B cell (primary cell): ENCODE measurements around the gene AIFM1. TPM values are rescaled to one million over a fixed set of nuclear protein-coding genes. Genes with fewer than 3 reads are reported as not detected.

ENCODE experiments used
- ATAC-seq: fragments of 200-7000 bp; cut with Tn5 transposase; one replicate; pipeline ENCODE4 v1.10.0; 2021; ENCODE audit warnings: low read depth, mild to moderate bottlenecking, moderate number of reproducible peaks, moderate library complexity
- CTCF ChIA-PET: fragments of 350-600 bp; sonication (Branson Sonifier 250); formaldehyde crosslinking; loops from one replicate; lab custom pipeline; 2021; ENCODE audit warnings: antibody characterized with exemption, inconsistent platforms; lab: Charles Lee
- POLR2A ChIA-PET: fragments of 350-600 bp; sonication (Branson Sonifier 250); formaldehyde crosslinking; loops from one replicate; lab custom pipeline; 2021; ENCODE audit warnings: antibody characterized with exemption; lab: Charles Lee
- DNase-seq: peaks from one replicate; pipeline ENCODE4 v3.0.0; 2013
- H2AFZ ChIP-seq: 2 replicates; pipeline ENCODE4 v1.6.1; 2012; ENCODE audit warnings: mild to moderate bottlenecking, low read depth, low read length; ENCODE audit not compliant: insufficient read depth, poor library complexity, severe bottlenecking
- H3K27ac ChIP-seq, 2 donors: 1 replicate in 1 of 2; 2 replicates in 1 of 2; pipeline ENCODE4 v1.5.1; 2012 to 2013; ENCODE audit warnings: low read length in 2 of 2, mild to moderate bottlenecking in 2 of 2, moderate library complexity in 1 of 2
- H3K27me3 ChIP-seq, 4 experiments: fragments of 200-600 bp in 1 of 4; sonication (generic) in 1 of 4; replicated peaks in 1 of 4; 1 replicate in 2 of 4; 2 replicates in 2 of 4; pipeline versions ENCODE4 v1.6.1 to v1.7.0; 2013 to 2016; ENCODE audit warnings: low read length in 3 of 4, mild to moderate bottlenecking in 2 of 4, mixed read lengths in 1 of 4, moderate library complexity in 1 of 4; ENCODE audit not compliant: insufficient read depth in 4 of 4, control insufficient read depth in 3 of 4; ENCODE audit errors: control extremely low read depth in 1 of 4
- H3K36me3 ChIP-seq, 2 experiments: replicated peaks in 1 of 2; 1 replicate in 1 of 2; 2 replicates in 1 of 2; pipeline versions ENCODE4 v1.6.1 to v1.7.1; 2013; ENCODE audit warnings: low read length in 1 of 2; ENCODE audit not compliant: insufficient read depth in 2 of 2, control insufficient read depth in 1 of 2; ENCODE audit errors: control extremely low read depth in 1 of 2, extremely low read depth in 1 of 2
- H3K4me1 ChIP-seq, 2 donors: fragments of 200-600 bp in 1 of 2; sonication (generic) in 1 of 2; 1 replicate in 1 of 2; 2 replicates in 1 of 2; pipeline versions ENCODE4 v1.5.1 to v1.6.1; 2013 to 2017; ENCODE audit warnings: low read length in 2 of 2; ENCODE audit not compliant: control insufficient read depth in 2 of 2, insufficient read depth in 2 of 2
- H3K4me2 ChIP-seq: replicated peaks from 2 replicates; pipeline ENCODE3; 2012; ENCODE audit warnings: mild to moderate bottlenecking, low read depth, low read length; ENCODE audit not compliant: poor library complexity, severe bottlenecking
- H3K4me3 ChIP-seq, 5 experiments: fragments of 200-600 bp in 1 of 5; sonication (generic) in 1 of 5; 1 replicate in 3 of 5; 2 replicates in 2 of 5; pipeline versions ENCODE4 v1.5.1 to v1.7.0; 2011 to 2016; ENCODE audit warnings: low read length in 4 of 5, mild to moderate bottlenecking in 4 of 5, low read depth in 2 of 5, control low read depth in 1 of 5, moderate library complexity in 1 of 5; ENCODE audit not compliant: insufficient read depth in 1 of 5; ENCODE audit errors: control extremely low read depth in 1 of 5, extremely low read depth in 1 of 5
- H3K79me2 ChIP-seq: fragments of 200-600 bp; sonication (generic); one replicate; pipeline ENCODE4 v1.6.0; 2016; ENCODE audit warnings: low read length; ENCODE audit not compliant: control insufficient read depth, insufficient read depth
- H3K9ac ChIP-seq: fragments of 200-600 bp; sonication (generic); 2 replicates; pipeline ENCODE4 v1.6.1; 2017; ENCODE audit warnings: mild to moderate bottlenecking, low read length, moderate library complexity
- H3K9me3 ChIP-seq, 3 donors: one replicate each; pipeline versions ENCODE4 v1.6.1 to v1.7.1; 2013; ENCODE audit warnings: low read length in 2 of 3; ENCODE audit not compliant: control insufficient read depth in 2 of 3, insufficient read depth in 1 of 3; ENCODE audit errors: control extremely low read depth in 1 of 3
- H4K20me1 ChIP-seq: 2 replicates; pipeline ENCODE4 v1.6.0; 2012; ENCODE audit warnings: mild to moderate bottlenecking, low read length; ENCODE audit not compliant: insufficient read depth, control insufficient read depth, poor library complexity, severe bottlenecking
- H3K27ac Mint-ChIP-seq: one replicate; pipeline ENCODE4 v1.8.0; 2021; ENCODE audit warnings: mixed read lengths
- H3K27me3 Mint-ChIP-seq: one replicate; pipeline ENCODE4 v1.8.0; 2021; ENCODE audit warnings: mixed read lengths
- H3K4me1 Mint-ChIP-seq: one replicate; pipeline ENCODE4 v1.8.0; 2021; ENCODE audit warnings: mixed read lengths
- H3K4me3 Mint-ChIP-seq: one replicate; pipeline ENCODE4 v1.8.0; 2021; ENCODE audit warnings: mixed read lengths
- H3K9me3 Mint-ChIP-seq: one replicate; pipeline ENCODE4 v1.8.0; 2022; ENCODE audit warnings: mixed read lengths; ENCODE audit not compliant: insufficient read depth
- CTCF ChIP-seq: fragments of 200-600 bp; IDR thresholded peaks from one replicate; pipeline ENCODE4 v1.8.0; 2022; ENCODE audit warnings: antibody characterized with exemption, mild to moderate bottlenecking
- EZH2 ChIP-seq: IDR thresholded peaks from 2 replicates; pipeline ENCODE4 v1.6.1; 2012; ENCODE audit warnings: borderline replicate concordance, low read depth, mild to moderate bottlenecking, moderate library complexity, low read length; ENCODE audit not compliant: insufficient read depth, poor library complexity, severe bottlenecking
- WGBS: methylation state at CpG from one replicate; pipeline ENCODE4 v1.1.5; 2013; ENCODE audit warnings: missing lambda C conversion rate; ENCODE audit not compliant: insufficient coverage; 5-methylcytosine and 5-hydroxymethylcytosine counted together
- intact Hi-C: fragments of 100-400 bp; cut with micrococcal nuclease; formaldehyde crosslinking; loops from one replicate; pipeline ENCODE4 v1.10.0; 2022
- polyA plus RNA-seq: library from polyadenylated mRNA; depleted of rRNA; stranded (reverse); fragments of >200 nt; gene quantifications from 2 replicates; pipeline ENCODE4 v1.2.3, GENCODE V29; 2012
- total RNA-seq, 2 donors: library from RNA; stranded (reverse); fragments of 120-200 nt in 1 of 2; gene quantifications; 1 replicate in 1 of 2; 2 replicates in 1 of 2; pipeline versions ENCODE4 v1.2.3 to v1.2.4, GENCODE V29; 2013 to 2022

The AIFM1 gene
- total and polyA plus RNA-seq, 2 donors (not counting 1 experiment from before 2014, with no cell fraction given), result 11.4 to 15.9 TPM

- H3K27me3 Mint-ChIP-seq, result no peaks in the 10 kb centered on the region
- Histone ChIP-seq H3K36me3 (no peaks in the 10 kb centered on the region), H3K9ac (no peak overlapping the region), H3K4me3 (no peak overlapping the region), H3K4me1 (peaks cover 0 to 9% of the 10 kb centered on the region in 2 donors), H2AFZ (no peak overlapping the region), H3K79me2 (peaks cover 14% of the 10 kb centered on the region), H3K27me3 (no peaks in the 10 kb centered on the region), H3K27ac (no peak overlapping the region), H4K20me1 (no peaks in the 10 kb centered on the region), H3K9me3 (peaks cover 0 to 6% (median 0%) of the 10 kb centered on the region in 3 donors), H3K4me2 (no peak overlapping the region)
- H3K4me1 Mint-ChIP-seq, result peaks cover 27% of the 10 kb centered on the region
- DNase-seq, result no peak
- CTCF ChIA-PET, result no interaction called here
- no peak for ATAC-seq
- H3K27ac Mint-ChIP-seq, result peak overlapping the region; percentile 67
- POLR2A ChIA-PET, result no interaction called here
- intact Hi-C loops, result no loop called here
- no peaks in the 10 kb centered on the region for H3K9me3 Mint-ChIP-seq
- no peak overlapping the region for H3K4me3 Mint-ChIP-seq
- no peak for TF ChIP-seq EZH2
- WGBS, result 88% methylated on average over 8 of the region's 11 CpGs
These were observed 18.5 kb upstream of the AIFM1 start for GRCh38 chrX:130184168-130184567.

GRCh38 chrX:130179579-130180215 lies 14.1 kb upstream of the AIFM1 start:
- POLR2A ChIA-PET, result no interaction called here
- H3K4me3 Mint-ChIP-seq, result no peak overlapping the region
- peaks cover 44% of the 10 kb centered on the region for H3K4me1 Mint-ChIP-seq

More at GRCh38 chrX:130179579-130180215, 14.1 kb upstream of the AIFM1 start:
- ATAC-seq (no peak), DNase-seq (no peak)
- no peak overlapping the region for H3K4me3 ChIP-seq
- WGBS, result 81% methylated on average over 2 of the region's 7 CpGs
- CTCF ChIA-PET, result interaction anchor here (1.6 kb wide), 1 partner anchor 97 kb away, joined by 3 read pairs; no protein-coding TSS in a partner anchor
- no peak overlapping the region for H2AFZ ChIP-seq
- peaks cover 23 to 45% of the 10 kb centered on the region in 2 donors for H3K4me1 ChIP-seq
- intact Hi-C loops, result no loop called here
- Mint-ChIP-seq H3K27me3 (no peaks in the 10 kb centered on the region), H3K9me3 (no peaks in the 10 kb centered on the region), H3K27ac (no peak overlapping the region)
- H3K27ac ChIP-seq, result no peak overlapping the region
- H3K79me2 ChIP-seq, result peaks cover 15% of the 10 kb centered on the region
- TF ChIP-seq EZH2 (no peak), CTCF (no peak)
- H3K36me3 ChIP-seq, result no peaks in the 10 kb centered on the region
- no peaks in the 10 kb centered on the region for H4K20me1 ChIP-seq
- H3K4me2 ChIP-seq, result no peak overlapping the region
- H3K27me3 ChIP-seq, result no peaks in the 10 kb centered on the region
- H3K9me3 ChIP-seq, result peaks cover 0 to 6% (median 0%) of the 10 kb centered on the region in 3 donors
- H3K9ac ChIP-seq, result no peak overlapping the region
